ENCODE results near the gene SLC30A7.

The SLC30A7 gene

DNA sequence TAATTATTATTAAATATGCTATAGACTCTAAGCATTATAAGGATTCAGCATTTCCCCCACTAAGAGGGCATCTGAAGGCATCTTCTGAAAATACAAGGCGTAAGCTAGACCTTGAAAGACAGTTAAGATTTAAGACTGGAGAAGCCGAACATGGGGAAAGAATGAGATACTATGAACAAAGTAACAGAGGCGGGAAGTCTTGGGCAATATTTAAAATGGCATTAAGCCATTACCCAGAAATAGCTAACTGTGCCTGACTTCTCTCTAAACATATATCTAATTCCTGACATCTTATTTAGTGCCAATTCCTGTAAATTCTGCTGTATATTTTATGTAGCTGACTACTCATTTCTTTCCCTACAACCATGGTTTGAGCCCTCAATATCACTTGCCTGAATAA lies 108.8 kb downstream of the SLC30A7 start:
- DNase-seq, result no peak
- H3K9me3 Mint-ChIP-seq, result peaks cover 10 to 16% of the 10 kb centered on the region in 2 donors
- ATAC-seq, result no peak
- no peaks in the 10 kb centered on the region for H3K27me3 Mint-ChIP-seq
- no peak overlapping the region for H3K27ac Mint-ChIP-seq
- H3K4me1 Mint-ChIP-seq, result peaks cover 60% of the 10 kb centered on the region
- H3K4me3 Mint-ChIP-seq, result no peak overlapping the region

DNA sequence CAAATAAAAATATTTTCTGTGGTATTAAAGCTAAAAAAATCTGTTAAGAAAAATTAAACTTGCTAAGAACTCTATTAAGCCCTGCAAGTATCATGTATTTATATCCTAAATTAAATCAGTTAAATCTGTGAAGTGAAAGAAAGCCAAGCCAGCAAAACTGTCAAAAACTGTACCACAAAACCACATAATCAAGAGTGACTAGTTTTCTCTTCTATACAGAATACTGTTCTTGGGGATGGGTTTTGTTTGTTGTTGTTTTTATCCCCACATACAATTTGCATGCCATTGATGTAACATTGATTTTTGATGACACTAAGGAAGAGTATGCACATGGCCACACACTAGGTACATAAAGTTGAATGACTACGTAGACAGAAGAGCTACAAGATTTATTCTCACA lies 109.3 kb downstream of the SLC30A7 start:
- Mint-ChIP-seq H3K9me3 (peaks cover 10 to 16% of the 10 kb centered on the region in 2 donors), H3K4me3 (peak overlapping the region in 1 of 2 donors; percentile 62), H3K27me3 (no peaks in the 10 kb centered on the region), H3K4me1 (peaks cover 65% of the 10 kb centered on the region), H3K27ac (no peak overlapping the region)
- DNase-seq, result no peak
- no peak for ATAC-seq

DNA sequence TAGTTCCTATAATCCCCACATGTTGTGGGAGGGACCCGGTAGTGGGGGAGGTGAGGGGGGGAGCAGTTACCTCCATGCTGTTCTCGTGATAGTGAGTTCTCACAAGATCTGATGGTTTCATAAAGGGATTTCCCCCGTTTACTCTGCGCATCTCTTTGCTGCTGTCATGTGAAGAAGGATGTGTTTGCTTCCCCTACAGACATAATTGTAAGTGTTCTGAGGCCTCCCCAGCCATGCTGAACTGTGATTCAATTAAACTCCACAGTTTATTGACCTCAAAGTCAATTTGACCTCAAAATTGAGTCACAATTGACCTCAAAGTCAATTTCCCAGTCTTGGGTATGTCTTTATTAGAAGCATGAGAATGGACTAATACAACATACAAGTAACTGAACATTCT lies 110.0 kb downstream of the SLC30A7 start:
- Mint-ChIP-seq H3K27me3 (no peaks in the 10 kb centered on the region), H3K9me3 (peaks cover 10 to 16% of the 10 kb centered on the region in 2 donors), H3K27ac (peak overlapping the region in 1 of 2 donors; percentile 97), H3K4me3 (peak overlapping the region; percentile 45 to 56), H3K4me1 (peaks cover 72% of the 10 kb centered on the region)
- DNase-seq (peak in 1 of 2 donors; percentile 30), ATAC-seq (peak; percentile 64)

DNA sequence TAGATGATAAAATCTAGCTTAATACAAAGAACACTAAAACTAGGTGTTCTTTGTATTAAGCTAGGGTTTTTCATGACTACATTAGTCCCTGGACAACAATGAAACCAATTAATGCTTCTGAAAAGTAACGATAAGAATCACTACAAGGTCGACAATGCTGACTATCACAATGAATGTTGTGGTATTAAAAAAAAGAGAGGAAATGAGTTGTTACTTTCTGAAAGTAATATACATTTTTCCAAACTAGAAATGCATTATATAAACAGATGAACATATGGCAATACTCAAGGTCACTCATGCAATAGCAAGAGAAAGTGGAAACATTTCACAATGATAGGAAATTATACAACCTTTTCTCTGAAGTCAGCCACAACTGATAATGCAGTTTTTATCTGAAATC lies 110.7 kb downstream of the SLC30A7 start:
- DNase-seq, result no peak
- H3K4me3 Mint-ChIP-seq, result no peak overlapping the region
- H3K27ac Mint-ChIP-seq, result peak overlapping the region in 1 of 2 donors; percentile 97

DNA sequence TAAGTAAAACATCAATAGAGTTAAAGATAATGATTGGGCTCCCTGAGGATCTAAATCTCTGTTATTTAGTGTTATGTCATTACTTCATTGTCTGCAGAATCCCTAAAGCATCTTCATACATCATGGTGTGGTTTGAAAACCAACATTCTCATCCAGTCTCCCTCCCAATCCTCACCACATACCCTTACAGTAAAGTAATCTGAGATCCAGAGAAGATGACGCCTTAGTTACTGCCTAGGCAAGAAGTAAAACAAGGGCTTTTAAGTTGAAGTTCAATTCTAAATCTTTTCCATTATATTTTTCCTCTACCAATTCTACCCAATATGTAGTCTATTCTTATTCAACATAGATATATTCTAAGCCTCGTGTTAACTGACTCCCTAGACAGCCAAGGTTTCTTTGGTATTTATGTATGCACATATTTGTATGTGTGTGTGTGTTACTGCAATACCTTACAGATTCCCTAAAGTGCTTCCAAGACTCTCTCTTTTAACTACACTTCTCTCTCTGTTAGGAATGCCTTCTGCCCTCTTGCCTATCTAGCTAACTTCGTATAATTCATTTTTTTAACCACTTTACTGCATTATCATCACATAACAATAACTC lies 112.4 kb downstream of the SLC30A7 start:
- H3K4me1 Mint-ChIP-seq, result peaks cover 66% of the 10 kb centered on the region
- no peaks in the 10 kb centered on the region for H3K27me3 Mint-ChIP-seq
- H3K4me3 Mint-ChIP-seq, result no peak overlapping the region
- ATAC-seq, result no peak
- H3K9me3 Mint-ChIP-seq, result peaks cover 10 to 16% of the 10 kb centered on the region in 2 donors
- H3K27ac Mint-ChIP-seq, result no peak overlapping the region
- DNase-seq, result no peak

More for the DNA sequence above, 110.7 kb downstream of the SLC30A7 start:
- H3K27me3 Mint-ChIP-seq, result no peaks in the 10 kb centered on the region
- peak; percentile 78 for ATAC-seq
- H3K4me1 Mint-ChIP-seq, result peaks cover 72% of the 10 kb centered on the region
- H3K9me3 Mint-ChIP-seq, result peaks cover 10 to 16% of the 10 kb centered on the region in 2 donors

DNA sequence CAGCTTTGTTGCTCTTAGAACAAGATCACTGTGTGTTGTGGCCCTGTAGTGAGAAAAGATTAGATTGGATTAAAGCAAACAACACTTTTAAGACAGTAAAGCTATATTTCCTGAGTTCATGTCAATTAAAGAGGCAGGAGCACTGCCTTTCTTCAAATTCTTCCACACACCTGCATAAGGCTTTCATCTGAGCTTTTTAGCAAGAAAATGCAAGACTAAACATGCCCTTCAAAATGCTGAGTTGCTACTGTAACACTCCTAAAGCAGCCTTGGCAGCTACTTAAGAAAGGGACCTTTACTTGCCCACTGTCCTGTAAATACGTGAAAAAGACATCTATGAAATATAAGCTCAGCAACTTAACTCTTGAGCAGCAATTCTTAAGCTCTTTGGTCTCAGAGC lies 117.9 kb downstream of the SLC30A7 start:
- no peak for DNase-seq

DNA sequence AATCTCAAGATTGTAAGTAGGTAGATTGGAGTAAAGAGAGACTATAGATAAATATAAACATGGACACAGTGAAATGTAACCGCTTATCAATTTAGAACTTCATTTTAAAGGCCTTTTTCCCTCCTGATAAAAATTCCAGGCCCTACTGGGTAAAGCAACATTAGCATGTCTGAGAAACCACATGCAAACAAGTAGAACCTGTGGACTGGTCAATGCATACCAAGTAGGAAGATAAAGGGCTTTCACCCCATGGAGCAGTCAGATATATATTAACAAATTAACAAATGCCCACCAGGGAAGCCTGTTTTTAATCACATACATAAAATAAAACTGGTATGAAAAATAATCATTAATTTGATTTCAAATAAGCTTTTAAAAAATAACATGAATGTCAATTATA lies 121.6 kb downstream of the SLC30A7 start:
- ATAC-seq, result no peak
- H3K27me3 Mint-ChIP-seq, result no peaks in the 10 kb centered on the region
- H3K27ac Mint-ChIP-seq, result no peak overlapping the region
- no peak overlapping the region for H3K4me3 Mint-ChIP-seq
- no peak for DNase-seq
- peaks cover 0 to 9% of the 10 kb centered on the region in 2 donors for H3K9me3 Mint-ChIP-seq
- H3K4me1 Mint-ChIP-seq, result peaks cover 37% of the 10 kb centered on the region

More for the DNA sequence above, 117.9 kb downstream of the SLC30A7 start:
- H3K9me3 Mint-ChIP-seq, result peaks cover 0 to 6% of the 10 kb centered on the region in 2 donors
- H3K4me3 Mint-ChIP-seq, result no peak overlapping the region
- ATAC-seq, result no peak
- H3K4me1 Mint-ChIP-seq, result peaks cover 35% of the 10 kb centered on the region
- no peak overlapping the region for H3K27ac Mint-ChIP-seq
- no peaks in the 10 kb centered on the region for H3K27me3 Mint-ChIP-seq

DNA sequence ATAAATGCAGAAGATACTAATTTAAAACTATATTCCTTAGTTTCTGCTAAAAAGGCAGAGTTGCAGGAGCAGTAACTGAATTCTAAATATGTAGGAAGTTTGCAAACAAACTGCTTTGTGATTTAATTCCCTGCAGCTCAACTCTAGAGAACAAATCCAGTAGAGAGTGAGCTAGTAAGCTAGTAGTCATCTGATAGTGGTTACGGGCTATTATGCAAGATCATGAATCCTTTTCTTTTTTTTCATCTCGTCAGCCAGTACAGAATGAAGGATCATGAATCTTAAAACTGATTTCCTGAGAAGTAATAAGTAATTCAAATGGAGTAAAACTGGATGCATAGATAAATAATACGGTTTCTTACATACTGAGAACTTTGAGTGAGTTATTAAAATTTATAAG lies 126.4 kb downstream of the SLC30A7 start:
- Mint-ChIP-seq H3K27ac (no peak overlapping the region), H3K27me3 (no peaks in the 10 kb centered on the region), H3K9me3 (peaks cover 0 to 5% of the 10 kb centered on the region in 2 donors), H3K4me1 (peaks cover 50% of the 10 kb centered on the region), H3K4me3 (no peak overlapping the region)
- no peak for ATAC-seq
- DNase-seq, result no peak

DNA sequence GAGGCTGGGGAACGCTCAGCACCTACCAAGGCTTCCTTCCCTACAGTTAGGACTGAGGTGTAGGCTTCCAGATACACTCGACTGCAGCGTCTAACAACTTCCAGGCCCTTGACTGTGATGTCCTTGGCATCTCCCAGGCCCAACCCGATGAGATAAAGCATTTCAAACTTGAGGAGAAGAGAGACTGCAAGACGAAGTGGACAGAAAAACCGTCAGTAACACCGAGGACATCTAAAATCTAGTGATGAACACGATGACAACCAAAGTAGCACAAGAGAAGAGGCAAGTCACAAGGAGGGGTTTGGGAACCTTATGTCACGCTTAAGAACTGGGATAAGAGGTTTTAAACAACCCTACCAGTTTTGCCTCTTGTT lies 129.4 kb downstream of the SLC30A7 start:
- no peak for DNase-seq
- peaks cover 68% of the 10 kb centered on the region for H3K4me1 Mint-ChIP-seq

DNA sequence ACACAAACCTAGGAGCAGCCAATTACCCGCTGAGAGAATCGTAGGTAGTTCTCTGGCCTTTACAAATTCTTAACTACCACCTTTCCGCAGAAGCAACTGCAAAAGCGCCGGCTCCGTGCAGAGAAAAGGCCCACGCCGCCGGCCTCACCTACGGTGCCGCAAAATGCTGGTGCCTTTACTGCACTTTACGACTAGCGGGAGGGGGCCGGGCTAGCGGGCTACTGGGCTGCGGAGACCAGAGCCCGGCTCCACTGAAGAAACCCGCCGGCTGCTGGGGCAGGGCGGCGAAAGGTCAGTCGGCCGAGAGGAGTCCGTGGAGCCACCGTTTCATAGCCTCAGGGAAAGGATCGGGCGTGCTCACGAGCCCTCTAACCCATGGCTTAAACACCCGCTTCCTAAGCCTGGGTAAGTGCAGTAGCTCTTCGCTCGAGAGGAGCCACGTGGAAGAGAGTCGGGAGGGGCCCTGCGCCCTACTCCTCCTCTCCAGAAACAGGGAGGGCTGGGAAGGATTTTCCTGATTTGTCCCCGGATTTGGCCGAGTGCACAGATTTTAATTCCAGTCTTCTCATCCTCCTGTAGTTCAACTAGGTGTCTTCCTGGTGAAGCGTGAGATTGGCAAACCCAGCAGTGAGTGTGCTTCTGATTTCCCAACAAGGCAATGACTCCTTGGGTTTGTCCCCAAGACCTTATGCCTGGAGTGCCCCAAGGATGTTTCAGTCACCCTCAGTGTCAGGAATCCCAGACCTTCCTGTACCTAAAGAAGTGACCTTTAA lies 130.0 kb downstream of the SLC30A7 start, which contains the start of gene DPH5:
Gene DPH5, minus strand, starts transcription at position 128 of the 773 bp plus-strand sequence. CDS start 341 bp downstream, outside the sequence.
- DNase-seq (peak; percentile 86 to 91), ATAC-seq (peak; percentile 97)
- Mint-ChIP-seq H3K4me3 (peak within 1 kb of the TSS; percentile 85 to 87), H3K27ac (peak within 1 kb of the TSS; percentile 92 to 99), H3K9me3 (peaks cover 0 to 5% of the 10 kb centered on the region in 2 donors), H3K27me3 (no peaks in the 10 kb centered on the region), H3K4me1 (peaks cover 65% of the 10 kb centered on the region)

More for the DNA sequence above, 129.4 kb downstream of the SLC30A7 start:
- H3K27me3 Mint-ChIP-seq, result no peaks in the 10 kb centered on the region
- peaks cover 0 to 5% of the 10 kb centered on the region in 2 donors for H3K9me3 Mint-ChIP-seq
- peak overlapping the region; percentile 85 to 87 for H3K4me3 Mint-ChIP-seq
- peak; percentile 56 for ATAC-seq
- peak overlapping the region; percentile 92 to 99 for H3K27ac Mint-ChIP-seq

DNA sequence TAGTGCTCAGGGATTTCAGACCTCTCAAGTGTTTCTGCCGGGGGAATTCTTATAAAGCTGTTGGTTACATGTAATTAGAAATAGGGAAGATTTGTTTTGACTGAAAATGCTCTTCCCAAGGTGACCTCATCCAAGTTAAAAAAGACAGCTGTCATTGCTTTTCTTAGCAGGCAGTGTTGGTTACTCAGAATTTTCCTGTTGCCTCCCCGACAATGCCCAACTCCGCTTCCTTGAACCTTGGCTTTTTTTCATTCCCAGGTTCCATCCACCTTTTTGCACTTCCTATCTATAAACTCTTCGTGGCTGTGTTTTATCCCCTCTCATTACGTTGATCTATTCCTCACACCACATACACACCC lies 130.5 kb downstream of the SLC30A7 start:
- Mint-ChIP-seq H3K27ac (peak overlapping the region; percentile 92 to 99), H3K4me3 (peak overlapping the region; percentile 85 to 87), H3K4me1 (peaks cover 67% of the 10 kb centered on the region), H3K27me3 (no peaks in the 10 kb centered on the region), H3K9me3 (peaks cover 0 to 5% of the 10 kb centered on the region in 2 donors)
- ATAC-seq (no peak), DNase-seq (no peak)

DNA sequence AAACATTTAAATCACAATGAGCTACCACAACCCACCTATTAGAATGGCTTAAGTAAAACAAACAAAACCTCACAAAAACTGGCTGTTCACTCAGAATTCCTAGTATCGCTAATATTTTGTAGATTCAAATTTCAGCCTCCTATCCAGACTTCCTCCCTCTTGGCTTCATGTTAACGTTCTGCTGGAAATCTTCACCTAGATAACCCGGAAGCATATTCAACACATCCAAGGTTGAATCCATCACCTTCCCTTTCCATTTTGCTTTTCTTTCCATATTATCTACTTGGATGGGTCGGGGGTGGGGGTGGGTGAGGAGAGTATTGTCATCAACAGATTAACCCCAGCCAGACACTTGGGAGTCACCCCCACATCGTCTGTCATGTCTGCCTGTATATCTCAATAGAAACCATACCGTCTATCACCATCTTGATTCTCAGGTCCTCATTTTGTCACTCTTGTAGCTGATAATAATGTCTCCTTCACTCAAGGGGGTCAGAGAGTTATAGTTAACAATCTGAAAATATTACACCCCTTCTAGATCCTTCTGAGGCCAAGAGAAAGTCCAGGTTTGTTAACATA lies 131.4 kb downstream of the SLC30A7 start:
- H3K27me3 Mint-ChIP-seq, result no peaks in the 10 kb centered on the region
- H3K4me1 Mint-ChIP-seq, result peaks cover 61% of the 10 kb centered on the region
- H3K27ac Mint-ChIP-seq, result peak overlapping the region; percentile 6 to 20
- H3K9me3 Mint-ChIP-seq, result no peaks in the 10 kb centered on the region
- H3K4me3 Mint-ChIP-seq, result peak overlapping the region; percentile 60 to 66
- DNase-seq, result no peak
- no peak for ATAC-seq

DNA sequence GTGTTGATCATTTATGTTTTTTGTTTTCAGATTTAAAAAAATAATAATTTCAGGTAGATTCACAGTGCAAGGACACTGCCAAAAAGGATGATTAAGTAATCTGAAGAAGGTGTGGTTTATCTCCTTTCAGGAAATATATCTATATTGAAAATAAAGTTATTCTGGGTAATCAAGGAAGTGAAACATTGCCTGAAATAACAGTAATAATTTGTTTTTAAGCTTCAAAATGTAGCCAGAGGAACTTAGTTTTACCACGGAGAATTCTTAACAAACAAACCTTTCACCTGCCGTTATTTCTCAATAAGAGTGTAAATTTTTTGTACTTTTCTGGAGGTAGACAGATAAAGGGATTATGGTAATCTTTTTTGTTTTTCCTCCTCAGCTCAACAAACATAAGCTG lies 132.6 kb downstream of the SLC30A7 start:
- no peak for DNase-seq
- peak overlapping the region in 1 of 2 donors; percentile 20 for H3K27ac Mint-ChIP-seq

DNA sequence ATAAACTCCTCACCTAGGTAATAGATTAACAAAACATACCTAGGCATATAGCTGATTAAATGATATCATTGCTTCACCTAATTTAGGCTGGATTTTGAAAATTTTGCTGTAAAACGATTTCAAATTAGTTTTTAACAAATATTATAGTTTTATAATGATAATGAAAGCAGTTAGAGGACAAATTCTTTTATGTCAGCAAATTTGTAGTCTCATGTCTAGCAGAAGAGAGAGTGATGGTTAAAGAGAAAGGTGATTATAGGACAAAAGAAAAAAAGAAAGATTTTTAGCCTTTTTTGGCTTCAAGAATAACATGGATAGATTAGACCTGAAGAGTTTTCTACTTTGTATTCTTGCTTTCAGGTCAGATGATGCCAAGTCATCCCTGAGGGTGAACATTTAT lies 133.3 kb downstream of the SLC30A7 start:
- Mint-ChIP-seq H3K9me3 (no peaks in the 10 kb centered on the region), H3K4me1 (peaks cover 51% of the 10 kb centered on the region), H3K27ac (peak overlapping the region in 1 of 2 donors; percentile 64), H3K4me3 (peak overlapping the region; percentile 10 to 55), H3K27me3 (no peaks in the 10 kb centered on the region)
- ATAC-seq (no peak), DNase-seq (no peak)

More for the DNA sequence above, 132.6 kb downstream of the SLC30A7 start:
- H3K4me3 Mint-ChIP-seq, result peak overlapping the region; percentile 26 to 55
- no peak for ATAC-seq
- no peaks in the 10 kb centered on the region for H3K9me3 Mint-ChIP-seq
- H3K4me1 Mint-ChIP-seq, result peaks cover 54% of the 10 kb centered on the region
- H3K27me3 Mint-ChIP-seq, result no peaks in the 10 kb centered on the region

DNA sequence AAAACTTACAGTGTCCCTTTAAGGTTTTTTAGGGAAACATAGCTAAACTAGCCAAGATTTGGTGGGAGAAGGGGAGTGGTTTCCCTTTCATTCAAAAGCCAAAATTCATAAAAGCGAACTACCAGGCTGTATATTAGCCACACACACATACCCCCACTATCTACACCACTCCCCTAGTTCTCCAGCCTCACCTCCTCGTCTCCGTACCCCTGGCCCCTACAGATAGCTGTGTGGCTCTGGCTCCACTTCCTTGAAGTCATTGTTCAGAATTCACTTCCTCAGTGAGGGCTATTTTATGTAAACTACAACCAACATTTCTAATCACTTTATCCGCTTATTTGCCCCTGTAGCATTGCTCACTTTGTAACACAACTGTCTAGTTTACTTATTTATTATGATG lies 135.0 kb downstream of the SLC30A7 start:
- Mint-ChIP-seq H3K4me1 (peaks cover 58% of the 10 kb centered on the region), H3K9me3 (no peaks in the 10 kb centered on the region), H3K4me3 (no peak overlapping the region), H3K27ac (peak overlapping the region in 1 of 2 donors; percentile 80), H3K27me3 (no peaks in the 10 kb centered on the region)
- no peak for ATAC-seq
- DNase-seq, result no peak
